H1 (cell line): ENCODE data around the gene DCUN1D4. TPM values are rescaled to one million over a fixed set of nuclear protein-coding genes. Genes with fewer than 3 reads are reported as not detected.

Experiments used
- TAF1 ChIP-seq: IDR thresholded peaks from 2 replicates; pipeline ENCODE4 v1.6.1; 2011; ENCODE audit warnings: mild to moderate bottlenecking, low read depth, low read length
- TEAD4 ChIP-seq: IDR thresholded peaks from 2 replicates; pipeline ENCODE4 v1.6.1; 2012; ENCODE audit warnings: low read depth, low read length, inconsistent platforms, mixed read lengths
- polyA plus RNA-seq, 7 experiments: library from polyadenylated mRNA; depleted of rRNA in 3 of 7; stranded (reverse) in 5 of 7; unstranded in 2 of 7; fragments of >200 nt in 5 of 7; fragments of 200-250 nt in 2 of 7; gene quantifications; 1 replicate in 5 of 7; 2 replicates in 1 of 7; 4 replicates in 1 of 7; pipeline versions ENCODE4 v1.2.1 to v1.2.3, GENCODE V29; 2011 to 2013; ENCODE audit warnings: missing spikeins in 2 of 7, mixed read lengths in 2 of 7
- total RNA-seq: library from RNA; stranded (reverse); fragmentation: NEBNext Ultra II Directional; extraction: Animal tissue kit (Norgen Biotek cat#: 25700); gene quantifications from 2 replicates; pipeline ENCODE4 v1.2.1, GENCODE V29; 2021

DCUN1D4 gene
- total and polyA plus RNA-seq, 2 of the 8 experiments (the other 6 are each of a cell fraction or from before 2014, with no cell fraction given), result 22.9 to 55.9 TPM

DNA sequence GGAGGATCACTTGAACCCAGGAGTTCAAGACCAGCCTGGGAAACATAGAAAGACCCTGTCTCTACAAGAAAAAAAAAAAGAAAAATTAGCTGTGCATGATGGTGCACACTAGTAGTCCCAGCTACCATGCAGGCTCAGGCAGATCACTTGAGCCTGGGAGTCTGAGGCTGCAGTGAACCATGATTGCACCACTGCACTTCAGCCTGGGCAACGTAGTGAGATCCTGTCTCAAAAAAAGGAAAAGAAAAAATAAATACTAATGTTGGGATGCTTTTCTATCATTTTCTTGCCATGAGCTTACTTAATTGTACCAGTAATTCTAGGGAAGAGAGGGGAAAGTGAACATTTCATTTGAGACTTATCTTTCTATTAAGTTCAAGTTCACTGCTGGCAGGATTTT is 19.8 kb downstream of the DCUN1D4 start (continued):
- no peak for TF ChIP-seq TAF1
- no peak for TF ChIP-seq TEAD4
